ENCODE data around the gene ADCK1.

DNA sequence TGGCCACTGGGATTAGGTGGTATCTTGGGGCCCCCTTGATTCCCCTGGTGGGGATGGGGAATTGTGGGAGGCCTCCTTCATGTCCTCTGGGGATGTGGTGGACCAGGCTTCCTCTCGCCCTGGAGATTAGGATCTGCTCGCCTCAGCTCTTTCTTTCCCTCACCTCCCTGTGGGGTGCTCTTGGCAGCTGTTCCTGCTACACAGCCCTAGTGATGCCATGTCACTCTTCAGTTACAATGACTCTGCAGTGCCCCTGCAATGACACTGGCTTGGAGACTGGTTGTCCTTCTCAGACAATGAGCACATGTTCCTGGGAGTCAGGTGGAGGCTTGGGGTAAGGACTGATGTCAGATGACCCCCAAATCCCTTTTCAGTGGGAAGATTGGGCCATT is 83.9 kb downstream of the ADCK1 start:
- TF ChIP-seq POLR2A (IDR thresholded peaks at IDR 0.05): no peak
- TF ChIP-seq, protein P1, sequence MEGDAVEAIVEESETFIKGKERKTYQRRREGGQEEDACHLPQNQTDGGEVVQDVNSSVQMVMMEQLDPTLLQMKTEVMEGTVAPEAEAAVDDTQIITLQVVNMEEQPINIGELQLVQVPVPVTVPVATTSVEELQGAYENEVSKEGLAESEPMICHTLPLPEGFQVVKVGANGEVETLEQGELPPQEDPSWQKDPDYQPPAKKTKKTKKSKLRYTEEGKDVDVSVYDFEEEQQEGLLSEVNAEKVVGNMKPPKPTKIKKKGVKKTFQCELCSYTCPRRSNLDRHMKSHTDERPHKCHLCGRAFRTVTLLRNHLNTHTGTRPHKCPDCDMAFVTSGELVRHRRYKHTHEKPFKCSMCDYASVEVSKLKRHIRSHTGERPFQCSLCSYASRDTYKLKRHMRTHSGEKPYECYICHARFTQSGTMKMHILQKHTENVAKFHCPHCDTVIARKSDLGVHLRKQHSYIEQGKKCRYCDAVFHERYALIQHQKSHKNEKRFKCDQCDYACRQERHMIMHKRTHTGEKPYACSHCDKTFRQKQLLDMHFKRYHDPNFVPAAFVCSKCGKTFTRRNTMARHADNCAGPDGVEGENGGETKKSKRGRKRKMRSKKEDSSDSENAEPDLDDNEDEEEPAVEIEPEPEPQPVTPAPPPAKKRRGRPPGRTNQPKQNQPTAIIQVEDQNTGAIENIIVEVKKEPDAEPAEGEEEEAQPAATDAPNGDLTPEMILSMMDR (IDR thresholded peaks at IDR 0.05): no peak
